HL-60/S4 treated with retinoic acid at 250 ng/mL for 4 days and 3 days (cell line): Measurements from ENCODE around the gene IL12RB1.
"Not testable (repeated sequence)": the region's sequence is repeated elsewhere in the genome, so short reads cannot be mapped to it uniquely, and the experiment has no call there.

Experiments
- in situ Hi-C: fragments of 300-500 bp; cut with MboI; formaldehyde crosslinking; loops from 2 replicates; pipeline ENCODE4 v1.7.0; 2022; ENCODE audit warnings: low sequenced_read_pairs

The IL12RB1 gene

GRCh38 chr19:18112989-18113478 lies 26.3 kb upstream of the IL12RB1 start:
- in situ Hi-C loops, result no loop called here

DNA sequence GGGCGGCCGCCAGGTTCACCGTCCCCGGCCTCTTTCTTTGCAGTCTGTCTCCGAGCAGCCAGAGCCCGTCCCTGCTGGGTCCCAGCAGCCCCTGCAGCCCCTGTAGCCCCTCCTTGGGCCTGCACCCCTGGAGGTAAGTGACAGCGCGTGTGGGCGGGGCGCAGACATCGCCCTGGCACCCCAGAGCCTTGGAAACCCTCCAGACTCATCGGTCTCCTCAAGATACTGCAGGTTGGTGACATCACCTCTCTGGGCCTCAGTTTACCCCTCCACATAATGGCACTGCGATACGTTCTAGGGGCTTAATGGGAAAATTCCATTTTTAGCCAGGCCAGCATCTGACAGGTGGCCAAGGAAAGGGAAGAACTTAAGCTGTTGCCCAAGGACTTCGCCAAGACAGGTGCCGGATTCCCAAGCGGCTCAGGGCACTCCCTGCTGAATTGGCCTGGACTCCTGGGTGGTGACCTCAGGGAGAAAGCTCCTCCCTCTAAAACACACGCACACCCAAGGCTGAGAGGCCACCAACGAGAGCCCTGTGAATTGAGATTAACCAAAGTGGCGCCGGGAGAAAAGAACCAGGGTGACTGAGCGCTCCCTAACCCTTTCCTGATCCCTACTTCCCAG lies 24.0 kb upstream of the IL12RB1 start:
- in situ Hi-C loops, result no loop called here

- in situ Hi-C loops, result no loop called here
Observed at GRCh38 chr19:18109733-18110608, 23.2 kb upstream of the IL12RB1 start.

GRCh38 chr19:18109341-18109732 lies 22.6 kb upstream of the IL12RB1 start:
- in situ Hi-C loops, result no loop called here

GRCh38 chr19:18108897-18109296 lies 22.2 kb upstream of the IL12RB1 start:
- in situ Hi-C loops, result no loop called here

GRCh38 chr19:18107235-18107634 lies 20.5 kb upstream of the IL12RB1 start:
- in situ Hi-C loops, result no loop called here

- in situ Hi-C loops, result not testable (repeated sequence)
Observed at GRCh38 chr19:18105259-18105658, 18.5 kb upstream of the IL12RB1 start.

DNA sequence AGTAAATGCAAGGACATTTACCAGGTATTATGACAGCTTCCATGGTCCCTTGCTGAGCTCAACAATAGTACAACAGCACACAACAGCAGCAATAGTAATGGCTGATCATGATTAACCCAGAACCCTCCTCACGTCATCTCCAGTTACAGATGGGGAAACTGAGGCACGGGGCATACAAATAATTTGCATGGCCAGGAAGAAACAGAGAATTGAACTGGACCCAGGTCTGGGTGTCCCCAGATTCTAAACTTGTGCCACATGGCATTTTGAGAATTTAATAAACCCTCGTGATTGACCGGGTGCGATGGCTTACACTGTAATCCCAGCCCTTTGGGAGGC lies 18.0 kb upstream of the IL12RB1 start:
- in situ Hi-C loops, result no loop called here

GRCh38 chr19:18102916-18103542 lies 16.3 kb upstream of the IL12RB1 start:
- in situ Hi-C loops, result no loop called here

GRCh38 chr19:18101268-18101667 lies 14.5 kb upstream of the IL12RB1 start:
- in situ Hi-C loops, result no loop called here

- in situ Hi-C loops, result no loop called here
Observed at GRCh38 chr19:18100710-18101109, 14.0 kb upstream of the IL12RB1 start.

DNA sequence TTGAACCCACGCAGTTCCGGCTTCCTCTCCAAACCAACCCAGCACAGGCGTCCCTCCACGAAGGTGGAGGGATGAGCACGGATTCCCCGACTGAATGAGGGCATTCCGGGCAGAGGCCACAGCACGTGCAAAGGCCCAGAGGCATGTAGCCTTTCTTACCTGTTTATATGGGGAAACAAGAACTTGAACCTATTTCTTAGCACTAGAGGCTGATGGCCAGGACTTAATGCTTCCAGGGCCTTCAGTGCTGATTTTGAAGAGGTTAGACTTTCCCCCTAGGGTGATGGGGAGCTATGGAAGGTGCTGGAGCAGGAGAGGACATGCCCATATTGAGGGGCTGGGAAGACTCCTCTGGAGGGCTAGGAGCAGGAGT lies 12.9 kb upstream of the IL12RB1 start:
- in situ Hi-C loops, result no loop called here

DNA sequence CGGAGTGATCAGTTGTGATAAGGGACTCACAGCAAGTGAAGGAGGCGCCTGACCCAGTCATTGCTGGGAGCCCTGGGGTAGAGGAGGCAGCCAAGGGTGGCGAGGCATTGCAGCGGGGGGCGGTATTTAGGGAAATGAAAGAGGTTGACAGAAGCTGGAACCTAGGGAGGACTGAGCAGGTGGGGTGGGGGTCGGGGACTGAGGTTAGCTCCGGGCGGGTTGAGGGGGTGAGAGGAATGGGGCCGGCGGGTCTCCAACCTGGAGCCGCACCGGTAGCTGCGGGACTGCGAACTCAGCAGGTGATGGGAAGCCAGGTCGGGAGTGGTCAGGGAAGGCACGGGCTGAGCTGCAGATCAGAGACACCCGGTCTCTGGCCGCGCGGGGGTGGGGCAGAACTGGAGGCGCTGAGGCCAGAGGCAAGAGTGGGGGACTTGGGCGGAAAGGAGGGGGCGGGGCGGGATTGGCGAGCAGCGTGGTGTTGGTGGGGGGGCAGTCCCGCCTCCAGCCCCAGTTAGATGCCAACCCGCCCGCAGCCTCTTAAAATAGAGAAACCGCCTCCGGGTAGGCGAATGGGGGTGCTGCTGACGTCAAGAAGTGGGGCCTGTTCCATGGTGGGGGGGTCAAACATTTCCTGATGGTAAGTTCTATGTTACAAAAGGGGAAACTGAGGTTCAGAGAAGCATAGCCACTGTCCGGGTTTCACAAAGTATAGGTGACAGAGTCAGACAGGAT lies 12.3 kb upstream of the IL12RB1 start:
- in situ Hi-C loops, result no loop called here

GRCh38 chr19:18097993-18098890 lies 11.5 kb upstream of the IL12RB1 start:
- in situ Hi-C loops, result no loop called here

DNA sequence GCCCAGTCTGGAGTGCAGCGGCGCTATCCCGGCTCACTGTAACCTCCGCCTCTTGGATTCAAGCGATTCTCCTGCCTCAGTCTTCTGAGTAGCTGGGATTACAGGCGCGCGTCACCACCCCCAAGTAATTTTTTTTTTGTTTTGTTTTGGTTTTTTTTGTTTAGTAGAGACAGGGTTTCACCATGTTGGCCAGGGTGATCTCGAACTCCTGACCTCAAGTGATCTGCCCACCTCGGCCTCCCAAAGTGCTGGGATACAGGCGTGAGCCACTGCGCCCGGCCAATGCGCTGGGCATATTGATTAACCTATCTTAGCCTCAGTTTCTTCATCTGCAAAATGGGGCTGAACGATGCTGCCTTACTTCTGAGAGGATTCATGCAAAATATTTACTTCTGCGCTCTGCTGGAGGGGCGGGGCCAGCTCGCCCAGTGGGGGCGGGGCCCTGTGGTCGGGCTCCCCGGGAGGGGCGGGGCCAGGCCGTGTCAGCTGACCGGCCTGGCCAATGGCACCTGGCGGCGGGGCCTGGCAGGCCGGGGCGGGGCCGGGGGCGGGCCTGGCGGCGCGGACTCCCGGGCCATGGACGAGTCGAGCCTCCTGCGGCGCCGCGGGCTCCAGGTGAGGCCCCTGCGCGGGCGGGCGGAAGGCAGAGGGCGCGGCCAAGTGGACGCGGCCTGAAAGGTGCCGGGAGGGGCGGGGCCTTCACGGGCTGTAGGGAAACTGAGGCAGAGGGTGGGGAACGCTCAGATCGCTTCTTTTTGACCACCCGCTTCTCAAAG lies 10.7 kb upstream of the IL12RB1 start, which contains the start of gene MAST3:
Gene MAST3 (plus strand): TSS at position 562 of the 776 bp plus-strand sequence. CDS start 15 bp downstream, at position 577.
- in situ Hi-C loops, result no loop called here

DNA sequence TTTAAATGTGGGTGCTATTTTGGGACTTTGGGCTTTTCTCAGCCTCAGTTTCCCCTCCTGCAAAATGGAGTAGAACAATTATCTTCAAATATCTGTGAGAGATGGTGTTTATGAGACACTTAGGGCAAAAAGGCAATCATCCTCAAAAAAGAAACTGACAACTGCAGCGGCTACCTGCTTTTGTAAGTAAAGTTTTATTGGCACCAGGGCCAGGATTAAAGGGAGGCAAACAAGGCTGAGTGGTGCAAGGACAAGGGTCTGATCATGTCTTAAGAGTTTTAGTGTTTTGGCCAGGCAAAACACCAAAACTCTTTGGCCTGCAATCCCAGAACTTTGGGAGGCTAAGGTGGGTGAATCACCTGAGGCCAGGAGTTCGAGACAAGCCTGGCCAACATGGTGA lies 9.5 kb upstream of the IL12RB1 start:
- in situ Hi-C loops, result no loop called here

GRCh38 chr19:18093439-18094161 lies 6.9 kb upstream of the IL12RB1 start:
- in situ Hi-C loops, result no loop called here

DNA sequence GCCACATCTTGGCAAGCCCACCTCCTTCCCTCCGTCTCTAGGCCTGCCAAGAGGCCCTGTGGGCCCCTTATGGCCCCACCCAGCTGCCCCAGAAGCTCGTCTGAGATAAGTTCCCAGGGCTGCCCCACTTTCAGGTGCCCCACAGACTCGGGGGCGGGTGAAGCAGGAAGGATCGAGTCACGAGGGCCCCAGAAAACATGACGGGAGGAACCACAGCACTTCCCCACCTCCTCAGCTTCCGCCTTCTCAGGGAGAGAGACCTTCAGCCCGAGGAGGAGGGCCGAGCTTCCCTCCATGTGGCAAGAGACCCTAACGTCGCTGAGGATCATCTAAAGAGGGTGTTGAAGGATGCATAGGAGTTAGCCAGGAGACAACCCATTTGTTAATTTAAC lies 4.5 kb upstream of the IL12RB1 start:
- in situ Hi-C loops, result no loop called here
